Measurements from ENCODE around the gene IMMP2L.

IMMP2L gene

DNA sequence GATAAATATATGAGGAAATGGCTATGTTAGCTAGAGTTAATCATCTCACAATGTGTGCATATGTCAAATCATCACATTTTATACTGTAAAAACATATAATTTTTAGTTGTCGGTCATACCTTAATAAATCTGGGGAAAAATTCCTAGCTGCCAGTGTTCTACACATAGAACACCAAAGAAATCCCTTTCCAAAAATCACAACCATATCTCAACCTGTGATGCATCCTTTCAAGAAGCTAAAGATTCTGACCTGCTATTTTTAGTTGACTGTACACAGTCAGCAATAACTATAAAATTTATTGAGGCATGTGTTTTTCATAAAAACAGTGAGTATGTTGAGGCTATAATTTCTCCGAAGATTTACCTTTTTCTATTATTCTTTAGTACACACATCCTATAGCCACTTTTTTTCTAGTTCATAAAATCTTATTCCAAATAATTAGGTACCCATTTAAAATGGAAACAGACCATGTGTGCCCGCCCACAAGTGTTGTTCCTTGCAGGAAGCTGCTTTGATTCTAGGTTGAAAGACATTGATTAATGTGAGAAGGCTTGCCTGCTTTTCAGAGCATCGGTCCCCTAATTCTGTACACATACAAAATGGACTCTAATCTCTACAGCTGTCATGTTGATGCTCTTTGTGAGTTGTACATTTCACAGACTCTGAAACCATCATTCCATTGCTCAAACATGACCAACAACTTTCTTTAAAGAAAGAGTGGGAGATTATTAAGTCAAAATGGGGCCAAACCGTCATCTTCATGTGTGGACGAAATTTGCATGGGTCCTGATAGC, 588.9 kb downstream of the IMMP2L start:
- TF ChIP-seq, protein P1, sequence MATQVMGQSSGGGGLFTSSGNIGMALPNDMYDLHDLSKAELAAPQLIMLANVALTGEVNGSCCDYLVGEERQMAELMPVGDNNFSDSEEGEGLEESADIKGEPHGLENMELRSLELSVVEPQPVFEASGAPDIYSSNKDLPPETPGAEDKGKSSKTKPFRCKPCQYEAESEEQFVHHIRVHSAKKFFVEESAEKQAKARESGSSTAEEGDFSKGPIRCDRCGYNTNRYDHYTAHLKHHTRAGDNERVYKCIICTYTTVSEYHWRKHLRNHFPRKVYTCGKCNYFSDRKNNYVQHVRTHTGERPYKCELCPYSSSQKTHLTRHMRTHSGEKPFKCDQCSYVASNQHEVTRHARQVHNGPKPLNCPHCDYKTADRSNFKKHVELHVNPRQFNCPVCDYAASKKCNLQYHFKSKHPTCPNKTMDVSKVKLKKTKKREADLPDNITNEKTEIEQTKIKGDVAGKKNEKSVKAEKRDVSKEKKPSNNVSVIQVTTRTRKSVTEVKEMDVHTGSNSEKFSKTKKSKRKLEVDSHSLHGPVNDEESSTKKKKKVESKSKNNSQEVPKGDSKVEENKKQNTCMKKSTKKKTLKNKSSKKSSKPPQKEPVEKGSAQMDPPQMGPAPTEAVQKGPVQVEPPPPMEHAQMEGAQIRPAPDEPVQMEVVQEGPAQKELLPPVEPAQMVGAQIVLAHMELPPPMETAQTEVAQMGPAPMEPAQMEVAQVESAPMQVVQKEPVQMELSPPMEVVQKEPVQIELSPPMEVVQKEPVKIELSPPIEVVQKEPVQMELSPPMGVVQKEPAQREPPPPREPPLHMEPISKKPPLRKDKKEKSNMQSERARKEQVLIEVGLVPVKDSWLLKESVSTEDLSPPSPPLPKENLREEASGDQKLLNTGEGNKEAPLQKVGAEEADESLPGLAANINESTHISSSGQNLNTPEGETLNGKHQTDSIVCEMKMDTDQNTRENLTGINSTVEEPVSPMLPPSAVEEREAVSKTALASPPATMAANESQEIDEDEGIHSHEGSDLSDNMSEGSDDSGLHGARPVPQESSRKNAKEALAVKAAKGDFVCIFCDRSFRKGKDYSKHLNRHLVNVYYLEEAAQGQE (IDR thresholded peaks at IDR 0.05; ENCODE audit: insufficient read depth in 1 of 2, low read depth in 2 of 2, low read length in 2 of 2), result no peak

DNA sequence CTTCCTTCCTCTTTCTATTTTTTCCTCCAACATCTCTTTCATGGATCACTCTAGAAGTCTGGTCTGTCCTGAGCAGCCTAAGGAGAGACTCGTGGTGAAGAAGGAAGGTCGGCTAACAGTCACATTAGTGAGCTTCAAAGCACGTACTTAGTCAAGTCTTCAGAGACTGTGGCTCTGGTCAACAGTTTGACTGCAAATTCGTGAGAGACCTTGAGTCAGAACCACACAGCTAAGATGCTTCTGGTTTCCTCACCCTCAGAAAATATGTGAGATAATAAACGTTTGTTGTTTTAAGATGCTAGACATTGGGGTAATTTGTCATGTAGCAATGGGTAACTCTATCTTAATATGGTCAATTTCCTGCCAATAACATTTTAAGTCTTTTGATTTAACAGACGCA, 597.5 kb downstream of the IMMP2L start:
- TF ChIP-seq SIN3A (IDR thresholded peaks at IDR 0.05; ENCODE audit: borderline replicate concordance, insufficient read depth, low read length), result no peak
- no peak for TF ChIP-seq FOXP2 (optimal IDR thresholded peaks at IDR 0.05; ENCODE audit: borderline replicate concordance, extremely low read depth, extremely low read length, insufficient read depth)
- TF ChIP-seq, protein P1 (IDR thresholded peaks at IDR 0.05; ENCODE audit: insufficient read depth in 1 of 2, low read depth in 2 of 2, low read length in 2 of 2), result no peak
- no peak for TF ChIP-seq POLR2AphosphoS5 (IDR thresholded peaks at IDR 0.05; ENCODE audit: low read depth, low read length)
- TF ChIP-seq TAF1 (IDR thresholded peaks at IDR 0.05; ENCODE audit: borderline replicate concordance, insufficient read depth, low read length), result no peak

DNA sequence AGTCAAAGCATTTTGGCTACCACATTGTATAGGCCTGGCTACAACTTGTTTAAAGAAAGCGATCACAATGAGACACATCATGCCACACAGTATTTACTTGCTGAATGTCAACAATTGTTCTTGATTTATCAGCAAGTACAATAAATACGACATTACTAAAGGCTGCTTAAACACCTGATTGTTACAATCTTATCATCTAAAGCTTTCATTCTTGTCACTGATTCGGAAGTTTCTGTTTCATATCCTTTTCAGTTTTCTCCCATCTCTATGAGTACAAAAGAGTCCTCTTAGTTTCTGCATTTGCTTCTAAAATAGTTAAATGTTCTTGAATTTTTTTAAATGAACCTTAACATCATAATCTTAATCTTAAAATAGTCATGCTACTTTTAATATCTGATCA, 599.5 kb downstream of the IMMP2L start:
- TF ChIP-seq FOXP2 (optimal IDR thresholded peaks at IDR 0.05; ENCODE audit: borderline replicate concordance, extremely low read depth, extremely low read length, insufficient read depth) (no peak), SIN3A (IDR thresholded peaks at IDR 0.05; ENCODE audit: borderline replicate concordance, insufficient read depth, low read length) (no peak), POLR2AphosphoS5 (IDR thresholded peaks at IDR 0.05; ENCODE audit: low read depth, low read length) (no peak), TAF1 (IDR thresholded peaks at IDR 0.05; ENCODE audit: borderline replicate concordance, insufficient read depth, low read length) (no peak)
- TF ChIP-seq, protein P1 (IDR thresholded peaks at IDR 0.05; ENCODE audit: insufficient read depth in 1 of 2, low read depth in 2 of 2, low read length in 2 of 2), result no peak

- no peak for TF ChIP-seq TAF1 (IDR thresholded peaks at IDR 0.05; ENCODE audit: borderline replicate concordance, insufficient read depth, low read length)
These were observed 599.9 kb downstream of the IMMP2L start for GRCh38 chr7:110962374-110962773.

DNA sequence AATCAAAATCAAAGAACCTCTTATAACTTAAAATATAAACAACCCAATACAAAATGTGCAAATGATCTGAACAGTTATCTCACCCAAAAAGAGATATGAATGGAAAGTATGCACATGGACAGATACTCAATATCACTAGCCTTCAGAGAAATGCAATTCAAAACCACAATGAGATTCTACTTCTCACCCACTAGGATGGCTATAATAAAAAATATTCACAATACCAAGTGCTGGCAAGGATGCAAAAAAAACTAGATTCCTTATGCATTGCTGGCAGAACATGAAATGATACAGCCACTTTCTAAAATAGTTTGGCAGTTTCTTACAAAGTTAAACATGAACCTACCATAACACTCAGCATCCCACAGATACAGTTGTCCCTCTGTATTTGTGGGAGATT, 601.5 kb downstream of the IMMP2L start:
- TF ChIP-seq, protein P1 (IDR thresholded peaks at IDR 0.05; ENCODE audit: insufficient read depth in 1 of 2, low read depth in 2 of 2, low read length in 2 of 2), result no peak
- TF ChIP-seq SIN3A (IDR thresholded peaks at IDR 0.05; ENCODE audit: borderline replicate concordance, insufficient read depth, low read length), result no peak
- TF ChIP-seq TAF1 (IDR thresholded peaks at IDR 0.05; ENCODE audit: borderline replicate concordance, insufficient read depth, low read length), result no peak
- no peak for TF ChIP-seq POLR2AphosphoS5 (IDR thresholded peaks at IDR 0.05; ENCODE audit: low read depth, low read length)
- TF ChIP-seq FOXP2 (optimal IDR thresholded peaks at IDR 0.05; ENCODE audit: borderline replicate concordance, extremely low read depth, extremely low read length, insufficient read depth), result no peak
